Lower lobe of right lung (tissue), 2 donors: ENCODE measurements around the gene DAGLA. TPM values are rescaled to one million over a fixed set of nuclear protein-coding genes. Genes with fewer than 3 reads are reported as not detected.
A peak's percentile ranks its signal among the peaks of the same experiment; 100 is the strongest.

Experiments used
- ATAC-seq, 2 donors: fragments of 200-7000 bp; cut with Tn5 transposase; one replicate each; pipeline ENCODE4 v1.9.1; 2020 to 2022; ENCODE audit warnings: mild to moderate bottlenecking in 2 of 2, moderate library complexity in 2 of 2
- DNase-seq: peaks from one replicate; pipeline ENCODE4 v3.0.0-alpha.2; 2020
- H3K27ac ChIP-seq: fragments of 200-600 bp; one replicate; pipeline ENCODE4 v1.8.0; 2022
- H3K27me3 ChIP-seq: fragments of 200-600 bp; one replicate; pipeline ENCODE4 v1.8.0; 2022; ENCODE audit warnings: low read depth
- H3K36me3 ChIP-seq: fragments of 200-600 bp; one replicate; pipeline ENCODE4 v1.8.0; 2022; ENCODE audit warnings: mild to moderate bottlenecking
- H3K4me1 ChIP-seq: fragments of 200-600 bp; one replicate; pipeline ENCODE4 v1.8.0; 2022
- H3K4me3 ChIP-seq: fragments of 200-600 bp; one replicate; pipeline ENCODE4 v1.8.0; 2022; ENCODE audit warnings: mild to moderate bottlenecking
- H3K9me3 ChIP-seq: fragments of 200-600 bp; one replicate; pipeline ENCODE4 v1.8.0; 2022
- intact Hi-C: fragments of 100-400 bp; cut with DNase I; formaldehyde crosslinking; loops from one replicate; pipeline ENCODE4 v1.11.0; 2022
- total RNA-seq: library from RNA; stranded (reverse); fragmentation: NEBNext Ultra II Directional; extraction: Animal tissue kit (Norgen Biotek cat#: 25700); gene quantifications from one replicate; pipeline ENCODE4 v1.2.1, GENCODE V29; 2021
- TF ChIP-seq, protein P1 (sequence below): fragments of 200-600 bp; IDR thresholded peaks from one replicate; pipeline ENCODE4 v1.8.0; 2022; ENCODE audit warnings: antibody characterized with exemption, mild to moderate bottlenecking
- donor health status: DM: no; HTN: yes; CAD: no; lungs with severe emphysema.

Gene DAGLA
- total RNA-seq, 1 donor from 2014 or later: 7.1 TPM

GRCh38 chr11:61697764-61698163 lies 17.6 kb downstream of the DAGLA start:
- H3K4me3 ChIP-seq: no peak overlapping the region
- H3K27ac ChIP-seq: peak overlapping the region; percentile 77
- TF ChIP-seq, protein P1, sequence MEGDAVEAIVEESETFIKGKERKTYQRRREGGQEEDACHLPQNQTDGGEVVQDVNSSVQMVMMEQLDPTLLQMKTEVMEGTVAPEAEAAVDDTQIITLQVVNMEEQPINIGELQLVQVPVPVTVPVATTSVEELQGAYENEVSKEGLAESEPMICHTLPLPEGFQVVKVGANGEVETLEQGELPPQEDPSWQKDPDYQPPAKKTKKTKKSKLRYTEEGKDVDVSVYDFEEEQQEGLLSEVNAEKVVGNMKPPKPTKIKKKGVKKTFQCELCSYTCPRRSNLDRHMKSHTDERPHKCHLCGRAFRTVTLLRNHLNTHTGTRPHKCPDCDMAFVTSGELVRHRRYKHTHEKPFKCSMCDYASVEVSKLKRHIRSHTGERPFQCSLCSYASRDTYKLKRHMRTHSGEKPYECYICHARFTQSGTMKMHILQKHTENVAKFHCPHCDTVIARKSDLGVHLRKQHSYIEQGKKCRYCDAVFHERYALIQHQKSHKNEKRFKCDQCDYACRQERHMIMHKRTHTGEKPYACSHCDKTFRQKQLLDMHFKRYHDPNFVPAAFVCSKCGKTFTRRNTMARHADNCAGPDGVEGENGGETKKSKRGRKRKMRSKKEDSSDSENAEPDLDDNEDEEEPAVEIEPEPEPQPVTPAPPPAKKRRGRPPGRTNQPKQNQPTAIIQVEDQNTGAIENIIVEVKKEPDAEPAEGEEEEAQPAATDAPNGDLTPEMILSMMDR: no peak
- no peaks in the 10 kb centered on the region for H3K27me3 ChIP-seq
- no peak for ATAC-seq
- no peak for DNase-seq
- H3K36me3 ChIP-seq: no peaks in the 10 kb centered on the region
- intact Hi-C loops: no loop called here
- H3K9me3 ChIP-seq: no peaks in the 10 kb centered on the region
- H3K4me1 ChIP-seq: peaks cover 90% of the 10 kb centered on the region

- H3K4me3 ChIP-seq: no peak overlapping the region
- TF ChIP-seq, protein P1: no peak
- intact Hi-C loops: no loop called here
- no peaks in the 10 kb centered on the region for H3K9me3 ChIP-seq
- peak overlapping the region; percentile 77 for H3K27ac ChIP-seq
- DNase-seq: no peak
- no peak for ATAC-seq
- H3K36me3 ChIP-seq: no peaks in the 10 kb centered on the region
- H3K4me1 ChIP-seq: peaks cover 91% of the 10 kb centered on the region
- no peaks in the 10 kb centered on the region for H3K27me3 ChIP-seq
These were observed 18.2 kb downstream of the DAGLA start for GRCh38 chr11:61698173-61698948.

GRCh38 chr11:61699737-61700160 lies 19.6 kb downstream of the DAGLA start:
- ATAC-seq (peak; percentile 18 to 25), DNase-seq (no peak)
- intact Hi-C loops: no loop called here
- TF ChIP-seq, protein P1: no peak
- Histone ChIP-seq H3K36me3 (no peaks in the 10 kb centered on the region), H3K4me1 (peaks cover 81% of the 10 kb centered on the region), H3K27ac (peak overlapping the region; percentile 24), H3K4me3 (no peak overlapping the region), H3K9me3 (no peaks in the 10 kb centered on the region), H3K27me3 (no peaks in the 10 kb centered on the region)

GRCh38 chr11:61700212-61700611 lies 20.0 kb downstream of the DAGLA start:
- peak; percentile 64 to 73 for ATAC-seq
- H3K27me3 ChIP-seq: no peaks in the 10 kb centered on the region
- H3K9me3 ChIP-seq: no peaks in the 10 kb centered on the region
- DNase-seq: peak; percentile 71
- peaks cover 77% of the 10 kb centered on the region for H3K4me1 ChIP-seq
- peak overlapping the region; percentile 18 for H3K27ac ChIP-seq
- H3K36me3 ChIP-seq: no peaks in the 10 kb centered on the region
- no peak overlapping the region for H3K4me3 ChIP-seq
- TF ChIP-seq, protein P1: no peak
- intact Hi-C loops: no loop called here

DNA sequence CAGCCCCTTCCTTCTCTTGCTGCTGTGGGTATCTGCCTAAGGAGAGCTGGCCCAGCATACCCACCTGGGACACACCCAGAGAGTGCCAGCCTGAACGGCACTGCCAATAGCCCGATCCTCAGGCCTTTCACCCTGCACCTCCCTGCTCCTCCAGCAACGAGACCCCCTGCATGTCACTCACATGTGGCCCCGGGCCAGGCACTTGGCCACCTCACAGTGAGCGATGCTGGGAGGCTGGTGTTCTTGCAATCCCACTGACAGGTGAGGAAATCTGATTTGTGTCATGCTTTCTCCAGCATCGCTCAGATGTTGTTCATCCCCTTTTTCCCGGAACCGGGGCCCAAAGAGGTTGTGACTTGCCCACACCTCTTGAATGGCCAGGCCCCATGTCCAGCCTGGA lies 20.5 kb downstream of the DAGLA start:
- H3K4me3 ChIP-seq: no peak overlapping the region
- TF ChIP-seq, protein P1: no peak
- no peak for DNase-seq
- H3K9me3 ChIP-seq: no peaks in the 10 kb centered on the region
- H3K27ac ChIP-seq: peak overlapping the region; percentile 21
- intact Hi-C loops: no loop called here
- H3K27me3 ChIP-seq: no peaks in the 10 kb centered on the region
- no peaks in the 10 kb centered on the region for H3K36me3 ChIP-seq
- no peak for ATAC-seq
- H3K4me1 ChIP-seq: peaks cover 71% of the 10 kb centered on the region
